ENCODE data around the gene LCN1.

The LCN1 gene

DNA sequence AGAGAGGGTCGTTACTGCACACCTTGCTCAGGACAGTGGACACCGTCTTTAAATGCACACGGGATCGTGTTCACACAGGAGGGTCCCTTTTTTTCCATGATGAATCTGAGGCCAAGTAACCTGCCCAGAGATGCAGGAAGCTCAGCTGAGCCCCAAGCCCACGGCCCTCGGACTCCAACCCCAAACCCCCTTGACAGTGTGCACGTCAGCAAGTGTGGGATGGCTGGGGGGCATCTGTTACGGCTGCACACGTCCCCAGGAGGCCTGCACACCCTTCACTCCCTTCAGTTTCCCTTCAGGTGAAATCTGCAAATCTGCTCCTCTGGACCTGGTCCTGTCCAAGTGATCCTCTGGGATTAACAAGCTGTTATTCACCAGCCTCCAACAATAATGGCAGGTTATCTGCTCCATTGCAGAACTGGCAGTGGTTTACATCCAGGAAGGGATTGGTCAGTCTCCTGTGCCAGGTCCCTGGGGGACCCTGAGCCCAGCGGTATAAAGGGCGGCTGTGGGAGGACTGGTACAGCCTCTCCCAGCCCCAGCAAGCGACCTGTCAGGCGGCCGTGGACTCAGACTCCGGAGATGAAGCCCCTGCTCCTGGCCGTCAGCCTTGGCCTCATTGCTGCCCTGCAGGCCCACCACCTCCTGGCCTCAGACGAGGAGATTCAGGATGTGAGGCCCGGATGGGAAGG lies at the start of gene LCN1:
Gene LCN1, plus strand, starts transcription at position 525 of the 692 bp plus-strand sequence. Its CDS starts 58 bp downstream, at position 583.
- Histone ChIP-seq H2AFZ (ENCODE audit: low read length, unreplicated experiment) (no peak within 1 kb of the TSS), H3K79me2 (ENCODE audit: control insufficient read depth, insufficient read depth, low read length, unreplicated experiment) (no peaks in the 10 kb centered on the region), H3K4me3 (ENCODE audit: low read depth, low read length) (no peak within 1 kb of the TSS), H3K27ac (ENCODE audit: low read depth, low read length) (no peak within 1 kb of the TSS), H3K36me3 (ENCODE audit: insufficient read depth, low read length) (no peaks in the 10 kb centered on the region), H3K27me3 (ENCODE audit: insufficient read depth, low read length) (peaks cover 13% of the 10 kb centered on the region; the same call in 1 of the 2 replicates), H3K4me1 (ENCODE audit: control insufficient read depth, insufficient read depth, low read length, unreplicated experiment) (no peaks in the 10 kb centered on the region)

DNA sequence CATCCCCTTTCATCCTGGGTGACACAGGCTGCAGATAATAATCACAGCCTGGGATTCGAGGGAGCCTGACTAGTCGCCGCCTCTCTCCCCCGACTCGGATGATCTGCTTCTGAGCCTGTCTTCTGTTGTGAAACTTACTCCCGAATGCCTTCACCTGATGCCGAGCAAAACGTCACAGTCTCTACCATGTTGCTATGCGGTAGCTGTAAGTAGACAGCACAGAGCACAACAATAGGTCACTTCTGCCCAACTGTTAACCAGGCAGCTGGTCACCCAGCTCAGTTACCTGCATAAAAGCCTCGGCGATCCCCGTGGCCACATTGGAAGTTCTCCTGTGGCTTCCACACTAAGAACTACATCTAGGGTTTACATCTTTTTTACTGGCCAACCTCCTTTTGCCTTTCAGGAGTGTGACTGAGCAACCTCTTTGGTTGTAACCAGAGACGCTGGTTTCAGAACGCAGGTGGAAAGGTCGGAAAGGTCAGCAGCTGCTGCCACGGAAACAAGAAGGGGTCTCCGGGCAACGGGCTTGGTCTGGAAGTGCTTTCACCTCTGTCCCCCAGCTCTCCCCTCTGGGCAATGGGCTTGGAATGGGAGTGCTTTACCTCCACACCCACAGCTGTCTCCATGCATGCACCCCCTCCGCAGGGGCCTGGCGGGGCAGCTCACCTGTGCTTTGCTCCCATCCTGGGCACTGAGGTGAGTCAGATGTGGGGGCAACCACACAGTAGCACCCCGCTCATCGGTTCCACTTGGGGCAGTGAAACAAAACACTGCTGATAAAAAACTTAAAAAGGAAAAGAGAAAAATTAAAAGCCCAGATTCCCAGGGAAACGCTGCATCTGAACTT lies 49.2 kb upstream of the LCN1 start:
- H3K4me1 ChIP-seq (ENCODE audit: control insufficient read depth, insufficient read depth, low read length, unreplicated experiment), result peaks cover 11% of the 10 kb centered on the region
- H2AFZ ChIP-seq (ENCODE audit: low read length, unreplicated experiment), result no peak overlapping the region
- no peaks in the 10 kb centered on the region for H3K36me3 ChIP-seq (ENCODE audit: insufficient read depth, low read length)
- H3K79me2 ChIP-seq (ENCODE audit: control insufficient read depth, insufficient read depth, low read length, unreplicated experiment), result no peaks in the 10 kb centered on the region
- no peak overlapping the region for H3K4me3 ChIP-seq (ENCODE audit: low read depth, low read length)
- no peak overlapping the region for H3K27ac ChIP-seq (ENCODE audit: low read depth, low read length)
- no peaks in the 10 kb centered on the region for H3K27me3 ChIP-seq (ENCODE audit: insufficient read depth, low read length)

DNA sequence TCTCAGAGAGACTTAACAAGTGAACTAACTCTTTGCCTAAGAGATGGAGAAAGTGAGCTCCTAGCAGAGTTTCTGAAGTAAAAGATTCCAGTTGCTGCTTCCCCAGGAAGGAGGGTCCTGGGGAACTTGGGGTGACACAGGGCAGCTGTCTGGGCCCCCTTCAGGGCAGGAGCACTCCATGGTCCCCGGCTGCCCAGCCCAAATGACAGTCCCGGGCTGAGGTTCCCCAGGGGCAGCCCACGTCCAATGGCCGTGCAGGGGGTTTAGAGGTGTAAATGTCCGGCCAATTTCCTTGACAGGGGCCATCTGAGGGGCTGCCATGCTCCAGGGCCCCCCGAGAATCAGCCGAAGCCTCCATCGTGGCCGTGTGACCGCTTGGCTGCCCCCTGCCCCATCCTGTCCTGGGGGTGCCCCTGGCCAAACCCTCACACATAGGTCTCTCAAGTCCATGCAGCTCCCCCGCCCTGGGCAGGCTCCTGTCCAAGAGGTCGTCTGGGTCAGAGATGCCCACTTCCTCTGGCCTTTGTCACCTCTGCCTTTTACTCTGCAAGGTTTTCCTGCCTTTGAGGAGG lies 47.2 kb upstream of the LCN1 start:
- H2AFZ ChIP-seq (ENCODE audit: low read length, unreplicated experiment), result no peak overlapping the region
- no peak overlapping the region for H3K4me3 ChIP-seq (ENCODE audit: low read depth, low read length)
- H3K27me3 ChIP-seq (ENCODE audit: insufficient read depth, low read length), result no peaks in the 10 kb centered on the region
- H3K27ac ChIP-seq (ENCODE audit: low read depth, low read length), result no peak overlapping the region
- H3K79me2 ChIP-seq (ENCODE audit: control insufficient read depth, insufficient read depth, low read length, unreplicated experiment), result peaks cover 3% of the 10 kb centered on the region
- H3K36me3 ChIP-seq (ENCODE audit: insufficient read depth, low read length), result no peaks in the 10 kb centered on the region
- peaks cover 5% of the 10 kb centered on the region for H3K4me1 ChIP-seq (ENCODE audit: control insufficient read depth, insufficient read depth, low read length, unreplicated experiment)

DNA sequence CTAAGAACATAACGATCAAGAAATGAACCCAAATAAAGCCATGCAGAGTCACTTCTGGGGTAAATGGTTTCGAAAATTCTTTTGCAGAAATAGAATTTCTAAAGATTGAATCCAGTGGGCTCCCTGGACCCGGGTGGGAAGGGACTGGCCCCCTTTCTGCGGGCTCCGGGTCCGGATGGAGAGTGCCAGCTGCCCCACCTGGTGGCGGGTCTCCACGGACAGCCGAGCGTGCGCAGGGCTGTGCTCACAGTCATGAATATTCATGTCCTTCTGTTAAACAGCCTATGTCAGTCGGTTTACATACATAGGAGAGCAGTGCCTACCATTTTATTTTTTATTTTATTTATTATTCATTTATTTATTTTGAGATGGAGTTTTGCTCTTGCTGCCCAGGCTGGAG lies 46.3 kb upstream of the LCN1 start:
- Histone ChIP-seq H3K79me2 (ENCODE audit: control insufficient read depth, insufficient read depth, low read length, unreplicated experiment) (peaks cover 3% of the 10 kb centered on the region), H3K36me3 (ENCODE audit: insufficient read depth, low read length) (no peaks in the 10 kb centered on the region), H3K4me1 (ENCODE audit: control insufficient read depth, insufficient read depth, low read length, unreplicated experiment) (no peaks in the 10 kb centered on the region), H2AFZ (ENCODE audit: low read length, unreplicated experiment) (no peak overlapping the region), H3K4me3 (ENCODE audit: low read depth, low read length) (no peak overlapping the region), H3K27ac (ENCODE audit: low read depth, low read length) (no peak overlapping the region), H3K27me3 (ENCODE audit: insufficient read depth, low read length) (no peaks in the 10 kb centered on the region)

GRCh38 chr9:135476561-135477355 lies 44.5 kb upstream of the LCN1 start:
- Histone ChIP-seq H3K4me1 (ENCODE audit: control insufficient read depth, insufficient read depth, low read length, unreplicated experiment) (peaks cover 4% of the 10 kb centered on the region), H3K27ac (ENCODE audit: low read depth, low read length) (no peak overlapping the region), H3K36me3 (ENCODE audit: insufficient read depth, low read length) (no peaks in the 10 kb centered on the region), H2AFZ (ENCODE audit: low read length, unreplicated experiment) (no peak overlapping the region), H3K79me2 (ENCODE audit: control insufficient read depth, insufficient read depth, low read length, unreplicated experiment) (peaks cover 3% of the 10 kb centered on the region), H3K4me3 (ENCODE audit: low read depth, low read length) (no peak overlapping the region), H3K27me3 (ENCODE audit: insufficient read depth, low read length) (no peaks in the 10 kb centered on the region)

DNA sequence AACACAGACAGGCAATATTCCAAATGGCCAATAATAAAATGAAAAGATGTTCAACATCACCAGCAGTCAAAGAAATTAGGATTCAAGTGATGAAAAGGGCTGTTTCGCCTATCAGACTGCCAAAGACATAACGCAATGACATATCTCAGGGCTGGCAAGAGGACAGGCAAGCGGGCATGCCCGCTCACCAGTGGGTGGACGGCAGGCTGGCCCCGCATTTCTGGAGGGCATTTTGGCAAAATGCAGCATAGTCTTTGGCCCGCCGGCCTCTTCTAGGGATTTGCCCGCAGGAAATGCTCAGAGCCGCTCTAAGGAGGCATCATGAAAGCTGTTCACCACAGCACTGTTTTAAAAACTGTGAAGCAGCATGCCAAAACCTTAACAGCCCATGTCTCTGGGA lies 43.0 kb upstream of the LCN1 start:
- Histone ChIP-seq H3K27me3 (ENCODE audit: insufficient read depth, low read length) (no peaks in the 10 kb centered on the region), H3K27ac (ENCODE audit: low read depth, low read length) (no peak overlapping the region), H3K36me3 (ENCODE audit: insufficient read depth, low read length) (no peaks in the 10 kb centered on the region), H3K4me3 (ENCODE audit: low read depth, low read length) (no peak overlapping the region; the same call in 1 of the 2 replicates), H3K79me2 (ENCODE audit: control insufficient read depth, insufficient read depth, low read length, unreplicated experiment) (peaks cover 3% of the 10 kb centered on the region), H3K4me1 (ENCODE audit: control insufficient read depth, insufficient read depth, low read length, unreplicated experiment) (peaks cover 4% of the 10 kb centered on the region), H2AFZ (ENCODE audit: low read length, unreplicated experiment) (no peak overlapping the region)

DNA sequence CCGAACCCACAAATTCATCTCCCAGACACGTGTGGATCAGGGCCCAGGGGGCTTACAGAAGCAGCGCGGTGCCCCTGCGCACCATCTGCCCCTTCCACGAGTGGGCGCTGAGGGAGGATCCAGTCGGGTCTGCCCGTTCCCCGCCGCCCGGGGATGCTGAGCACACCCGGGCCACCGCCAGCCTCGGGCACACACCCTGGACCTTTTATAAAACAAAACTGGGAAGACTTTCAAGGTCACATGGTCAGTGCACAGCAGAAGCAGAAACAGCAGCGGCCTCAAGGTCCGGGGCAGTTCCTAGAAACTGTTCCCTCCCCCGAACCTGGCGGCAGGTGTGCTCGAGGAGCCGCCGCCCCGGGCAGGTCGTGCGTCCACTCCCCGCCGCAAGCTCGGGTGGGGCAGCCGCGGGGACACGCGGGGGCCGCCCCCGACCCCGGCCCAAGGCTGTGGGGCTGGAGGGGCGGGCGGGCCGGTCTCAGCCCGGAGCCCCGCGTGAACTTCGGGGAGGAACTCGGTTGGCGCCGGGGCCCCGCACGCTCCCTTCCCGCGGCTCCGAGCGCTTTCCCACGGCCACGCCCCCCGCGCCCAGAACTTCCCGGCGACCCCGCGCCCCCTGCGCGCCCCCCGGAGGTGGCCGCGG lies 42.3 kb upstream of the LCN1 start:
- peak overlapping the region; percentile 10 for H2AFZ ChIP-seq (ENCODE audit: low read length, unreplicated experiment)
- H3K27ac ChIP-seq (ENCODE audit: low read depth, low read length), result no peak overlapping the region
- H3K79me2 ChIP-seq (ENCODE audit: control insufficient read depth, insufficient read depth, low read length, unreplicated experiment), result peaks cover 3% of the 10 kb centered on the region
- H3K4me3 ChIP-seq (ENCODE audit: low read depth, low read length), result peak overlapping the region; percentile 70
- peaks cover 4% of the 10 kb centered on the region for H3K4me1 ChIP-seq (ENCODE audit: control insufficient read depth, insufficient read depth, low read length, unreplicated experiment)
- no peaks in the 10 kb centered on the region for H3K36me3 ChIP-seq (ENCODE audit: insufficient read depth, low read length)
- no peaks in the 10 kb centered on the region for H3K27me3 ChIP-seq (ENCODE audit: insufficient read depth, low read length)

DNA sequence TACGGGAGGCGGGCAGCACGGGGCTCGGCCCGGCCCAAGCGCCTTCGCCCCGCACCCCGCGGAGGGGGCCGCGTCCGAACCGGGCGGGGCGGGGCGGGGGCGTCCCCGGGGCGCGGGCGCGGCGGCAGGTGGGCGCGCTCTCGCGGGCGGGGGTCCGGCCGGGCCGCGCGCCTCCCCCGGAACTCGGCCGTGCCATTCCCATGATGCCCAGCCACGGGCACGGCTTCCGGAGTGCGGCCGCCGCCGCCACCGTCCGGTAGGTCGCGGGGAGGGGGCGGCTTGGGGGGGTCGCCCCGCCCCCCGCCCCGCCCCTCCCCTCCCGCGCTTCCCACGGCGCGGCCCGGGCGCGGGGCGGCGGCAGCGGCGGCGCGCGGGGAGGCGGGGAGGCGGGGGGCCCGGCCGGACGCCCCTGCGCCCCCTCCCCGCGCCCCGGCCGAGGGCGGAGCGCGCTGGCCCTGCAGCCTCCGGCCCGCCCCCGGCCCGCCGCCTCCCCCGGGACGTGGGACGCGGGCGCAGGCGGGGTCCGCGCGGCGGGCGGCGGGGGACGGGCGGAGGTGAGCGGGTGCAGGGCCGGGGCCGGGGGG lies 41.7 kb upstream of the LCN1 start, which contains the start of gene PPP1R26:
Gene PPP1R26, plus strand, starts transcription at position 314 of the 584 bp plus-strand sequence. CDS start 4,729 bp downstream, outside the sequence.
- H3K4me1 ChIP-seq (ENCODE audit: control insufficient read depth, insufficient read depth, low read length, unreplicated experiment), result peaks cover 4% of the 10 kb centered on the region
- no peaks in the 10 kb centered on the region for H3K27me3 ChIP-seq (ENCODE audit: insufficient read depth, low read length)
- H3K4me3 ChIP-seq (ENCODE audit: low read depth, low read length), result peak within 1 kb of the TSS; percentile 81
- H3K79me2 ChIP-seq (ENCODE audit: control insufficient read depth, insufficient read depth, low read length, unreplicated experiment), result peaks cover 3% of the 10 kb centered on the region
- no peaks in the 10 kb centered on the region for H3K36me3 ChIP-seq (ENCODE audit: insufficient read depth, low read length)
- H3K27ac ChIP-seq (ENCODE audit: low read depth, low read length), result no peak within 1 kb of the TSS
- H2AFZ ChIP-seq (ENCODE audit: low read length, unreplicated experiment), result peak within 1 kb of the TSS; percentile 77

GRCh38 chr9:135480071-135480939 lies 40.9 kb upstream of the LCN1 start:
- H3K27ac ChIP-seq (ENCODE audit: low read depth, low read length), result no peak overlapping the region
- H3K4me1 ChIP-seq (ENCODE audit: control insufficient read depth, insufficient read depth, low read length, unreplicated experiment), result peaks cover 4% of the 10 kb centered on the region
- no peaks in the 10 kb centered on the region for H3K27me3 ChIP-seq (ENCODE audit: insufficient read depth, low read length)
- peak overlapping the region; percentile 81 for H3K4me3 ChIP-seq (ENCODE audit: low read depth, low read length)
- H3K36me3 ChIP-seq (ENCODE audit: insufficient read depth, low read length), result no peaks in the 10 kb centered on the region
- peak overlapping the region; percentile 77 for H2AFZ ChIP-seq (ENCODE audit: low read length, unreplicated experiment)
- H3K79me2 ChIP-seq (ENCODE audit: control insufficient read depth, insufficient read depth, low read length, unreplicated experiment), result peaks cover 3% of the 10 kb centered on the region
